ENCODE results near the gene C10orf67. TPM values are rescaled to one million over a fixed set of nuclear protein-coding genes. Genes with fewer than 3 reads are reported as not detected.

Gene C10orf67
- total RNA-seq, 1 donor from 2014 or later, result 0.33 TPM

GRCh38 chr10:23293145-23293724 is 51.4 kb downstream of the C10orf67 start:
- peak; percentile 73 for TF ChIP-seq CTCF (conservative IDR thresholded peaks at IDR 0.05)
- H3K27ac Mint-ChIP-seq (ENCODE audit: unreplicated experiment), result no peak overlapping the region
- H3K36me3 Mint-ChIP-seq (ENCODE audit: low read depth), result no peaks in the 10 kb centered on the region
- H3K27me3 Mint-ChIP-seq (ENCODE audit: low read depth), result peaks cover 47% of the 10 kb centered on the region
- H3K4me1 Mint-ChIP-seq, result peaks cover 16% of the 10 kb centered on the region
- H3K9me3 Mint-ChIP-seq, result no peaks in the 10 kb centered on the region
- H3K4me3 Mint-ChIP-seq, result no peak overlapping the region
- peak; percentile 57 for DNase-seq (ENCODE audit: low read depth, low spot score)

GRCh38 chr10:23291551-23292334 is 52.9 kb downstream of the C10orf67 start:
- H3K4me3 Mint-ChIP-seq, result no peak overlapping the region
- no peak for DNase-seq (ENCODE audit: low read depth, low spot score)
- peaks cover 16% of the 10 kb centered on the region for H3K4me1 Mint-ChIP-seq
- H3K27ac Mint-ChIP-seq (ENCODE audit: unreplicated experiment), result no peak overlapping the region
- peaks cover 50% of the 10 kb centered on the region for H3K27me3 Mint-ChIP-seq (ENCODE audit: low read depth)
- H3K9me3 Mint-ChIP-seq, result peaks cover 4% of the 10 kb centered on the region
- H3K36me3 Mint-ChIP-seq (ENCODE audit: low read depth), result no peaks in the 10 kb centered on the region
- TF ChIP-seq CTCF (conservative IDR thresholded peaks at IDR 0.05), result no peak

DNA sequence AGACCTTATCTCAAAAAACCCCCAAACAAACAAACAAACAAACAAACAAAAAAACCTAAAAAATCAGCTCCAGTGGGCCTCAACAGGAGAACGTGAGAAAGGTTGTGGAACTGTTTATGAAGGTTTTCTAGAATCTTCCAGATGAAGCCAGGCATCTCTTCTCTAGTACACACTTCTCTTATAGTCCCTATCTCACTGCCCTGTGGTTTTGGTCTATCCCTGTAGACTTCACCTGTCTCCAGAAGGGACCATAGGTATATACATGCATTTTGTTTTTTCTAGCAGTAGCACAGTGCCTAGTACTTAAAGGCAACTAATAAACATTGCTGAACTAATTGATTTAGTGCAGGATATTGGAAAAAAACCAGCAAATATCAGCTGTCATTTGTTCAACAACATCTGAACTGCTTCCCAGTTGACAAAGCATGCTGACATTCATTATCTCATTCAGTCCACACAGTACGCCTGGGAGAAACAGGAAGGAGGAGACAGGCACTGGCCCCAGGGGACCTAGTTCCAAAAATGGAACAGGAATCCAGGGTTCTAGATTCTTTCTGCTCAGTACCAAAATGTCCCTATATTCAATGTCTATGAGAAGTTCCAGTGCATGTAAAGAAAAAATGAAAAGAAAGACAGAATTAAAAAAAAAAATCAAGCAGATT is 59.8 kb downstream of the C10orf67 start:
- no peak for DNase-seq (ENCODE audit: low read depth, low spot score)
- Mint-ChIP-seq H3K27ac (ENCODE audit: unreplicated experiment) (no peak overlapping the region), H3K27me3 (ENCODE audit: low read depth) (peaks cover 35% of the 10 kb centered on the region), H3K36me3 (ENCODE audit: low read depth) (peaks cover 2% of the 10 kb centered on the region), H3K4me1 (peaks cover 4% of the 10 kb centered on the region), H3K9me3 (peaks cover 8% of the 10 kb centered on the region), H3K4me3 (no peak overlapping the region)
- no peak for TF ChIP-seq CTCF (conservative IDR thresholded peaks at IDR 0.05)

- Mint-ChIP-seq H3K36me3 (ENCODE audit: low read depth) (peaks cover 2% of the 10 kb centered on the region), H3K9me3 (peaks cover 8% of the 10 kb centered on the region), H3K27me3 (ENCODE audit: low read depth) (peaks cover 28% of the 10 kb centered on the region), H3K27ac (ENCODE audit: unreplicated experiment) (no peak overlapping the region), H3K4me1 (peaks cover 4% of the 10 kb centered on the region), H3K4me3 (no peak overlapping the region)
- no peak for DNase-seq (ENCODE audit: low read depth, low spot score)
- TF ChIP-seq CTCF (conservative IDR thresholded peaks at IDR 0.05), result no peak
Measured at GRCh38 chr10:23284155-23284554, 60.4 kb downstream of the C10orf67 start.

DNA sequence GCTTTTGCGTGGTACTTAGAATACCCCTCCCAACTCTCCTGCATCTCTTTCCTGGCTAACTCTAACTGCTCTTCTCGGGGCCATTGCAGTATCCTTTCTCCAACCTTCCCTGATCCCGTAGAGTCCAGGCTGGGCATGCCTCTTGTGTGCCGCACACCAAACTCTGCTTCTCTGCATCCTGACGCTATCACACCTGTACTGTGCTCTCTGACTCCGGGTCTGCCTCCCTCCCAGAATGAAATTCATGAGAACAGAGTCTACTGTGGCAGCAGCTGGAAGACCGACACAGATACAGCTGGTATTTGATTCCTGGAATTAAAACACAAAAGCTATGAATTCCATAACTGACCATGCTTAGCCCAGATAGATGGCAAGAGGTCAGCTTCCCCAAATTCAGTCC is 60.9 kb downstream of the C10orf67 start:
- no peak for DNase-seq (ENCODE audit: low read depth, low spot score)
- Mint-ChIP-seq H3K27ac (ENCODE audit: unreplicated experiment) (no peak overlapping the region), H3K9me3 (peaks cover 8% of the 10 kb centered on the region), H3K36me3 (ENCODE audit: low read depth) (peaks cover 2% of the 10 kb centered on the region), H3K4me3 (no peak overlapping the region), H3K27me3 (ENCODE audit: low read depth) (peaks cover 25% of the 10 kb centered on the region), H3K4me1 (peaks cover 4% of the 10 kb centered on the region)
- TF ChIP-seq CTCF (conservative IDR thresholded peaks at IDR 0.05), result no peak
